Skeletal muscle satellite cell (primary cell): Measurements from ENCODE around the gene HLA-G.

Experiments used
- H3K27me3 ChIP-seq: 2 replicates; pipeline ENCODE4 v1.7.0; 2013; ENCODE audit warnings: low read length; ENCODE audit not compliant: control insufficient read depth, insufficient read depth
- H3K36me3 ChIP-seq: 2 replicates; pipeline ENCODE4 v1.7.0; 2013; ENCODE audit warnings: mild to moderate bottlenecking, control low read depth, low read length; ENCODE audit not compliant: insufficient read depth
- H3K4me1 ChIP-seq: 2 replicates; pipeline ENCODE4 v1.7.0; 2013; ENCODE audit warnings: low read length; ENCODE audit not compliant: control insufficient read depth, insufficient read depth
- H3K4me2 ChIP-seq: 2 replicates; pipeline ENCODE4 v1.7.0; 2013; ENCODE audit warnings: mild to moderate bottlenecking, low read length
- H3K4me3 ChIP-seq: 2 replicates; pipeline ENCODE4 v1.7.0; 2013; ENCODE audit warnings: low read length
- H3K9ac ChIP-seq: 2 replicates; pipeline ENCODE4 v1.7.0; 2013; ENCODE audit warnings: mild to moderate bottlenecking, low read depth, low read length, moderate library complexity
- H3K9me3 ChIP-seq: replicated peaks from 2 replicates; pipeline ENCODE4 v1.7.0; 2013; ENCODE audit warnings: mild to moderate bottlenecking, control low read depth, low read length

The HLA-G gene

GRCh38 chr6:29797966-29798365, 29.7 kb upstream of the HLA-G start:
- Histone ChIP-seq H3K4me2 (no peak overlapping the region), H3K9ac (no peak overlapping the region), H3K36me3 (no peaks in the 10 kb centered on the region), H3K4me3 (no peak overlapping the region), H3K4me1 (peaks cover 3% of the 10 kb centered on the region), H3K9me3 (no peaks in the 10 kb centered on the region), H3K27me3 (peaks cover 27% of the 10 kb centered on the region)

GRCh38 chr6:29800254-29800653, 27.4 kb upstream of the HLA-G start:
- Histone ChIP-seq H3K36me3 (no peaks in the 10 kb centered on the region), H3K9ac (no peak overlapping the region), H3K4me2 (no peak overlapping the region), H3K4me1 (peaks cover 3% of the 10 kb centered on the region), H3K27me3 (peaks cover 10% of the 10 kb centered on the region), H3K9me3 (no peaks in the 10 kb centered on the region), H3K4me3 (no peak overlapping the region)

GRCh38 chr6:29806387-29806786, 21.2 kb upstream of the HLA-G start:
- Histone ChIP-seq H3K9ac (no peak overlapping the region), H3K4me3 (no peak overlapping the region), H3K27me3 (peaks cover 41% of the 10 kb centered on the region), H3K9me3 (no peaks in the 10 kb centered on the region), H3K36me3 (no peaks in the 10 kb centered on the region), H3K4me1 (no peaks in the 10 kb centered on the region), H3K4me2 (no peak overlapping the region)

GRCh38 chr6:29809249-29809648, 18.4 kb upstream of the HLA-G start:
- H3K27me3 ChIP-seq = peaks cover 39% of the 10 kb centered on the region
- no peaks in the 10 kb centered on the region for H3K9me3 ChIP-seq
- no peak overlapping the region for H3K4me3 ChIP-seq
- no peak overlapping the region for H3K9ac ChIP-seq
- H3K4me1 ChIP-seq = no peaks in the 10 kb centered on the region
- no peak overlapping the region for H3K4me2 ChIP-seq
- H3K36me3 ChIP-seq = no peaks in the 10 kb centered on the region

- no peaks in the 10 kb centered on the region for H3K4me1 ChIP-seq
- no peak overlapping the region for H3K4me3 ChIP-seq
- no peak overlapping the region for H3K4me2 ChIP-seq
- H3K9me3 ChIP-seq = no peaks in the 10 kb centered on the region
- H3K36me3 ChIP-seq = no peaks in the 10 kb centered on the region
- peaks cover 39% of the 10 kb centered on the region for H3K27me3 ChIP-seq
- no peak overlapping the region for H3K9ac ChIP-seq
These were observed 17.3 kb upstream of the HLA-G start for GRCh38 chr6:29810371-29810770.

- Histone ChIP-seq H3K4me3 (no peak overlapping the region), H3K36me3 (no peaks in the 10 kb centered on the region), H3K9me3 (no peaks in the 10 kb centered on the region), H3K27me3 (peaks cover 36% of the 10 kb centered on the region), H3K4me1 (no peaks in the 10 kb centered on the region), H3K9ac (no peak overlapping the region), H3K4me2 (no peak overlapping the region)
These were observed 16.2 kb upstream of the HLA-G start for GRCh38 chr6:29811377-29811776.

- H3K27me3 ChIP-seq = peaks cover 25% of the 10 kb centered on the region
- no peaks in the 10 kb centered on the region for H3K36me3 ChIP-seq
- H3K9me3 ChIP-seq = no peaks in the 10 kb centered on the region
- H3K4me1 ChIP-seq = no peaks in the 10 kb centered on the region
- no peak overlapping the region for H3K4me3 ChIP-seq
- H3K9ac ChIP-seq = no peak overlapping the region
- no peak overlapping the region for H3K4me2 ChIP-seq
These were observed 14.6 kb upstream of the HLA-G start for GRCh38 chr6:29813066-29813465.

GRCh38 chr6:29813809-29814208, 13.8 kb upstream of the HLA-G start:
- Histone ChIP-seq H3K4me1 (no peaks in the 10 kb centered on the region), H3K9me3 (no peaks in the 10 kb centered on the region), H3K36me3 (no peaks in the 10 kb centered on the region), H3K27me3 (peaks cover 19% of the 10 kb centered on the region), H3K4me2 (no peak overlapping the region), H3K4me3 (no peak overlapping the region), H3K9ac (no peak overlapping the region)

GRCh38 chr6:29814379-29815117, 13.1 kb upstream of the HLA-G start:
- Histone ChIP-seq H3K4me3 (no peak overlapping the region), H3K4me1 (no peaks in the 10 kb centered on the region), H3K9me3 (no peaks in the 10 kb centered on the region)

GRCh38 chr6:29815118-29815750, 12.4 kb upstream of the HLA-G start:
- Histone ChIP-seq H3K9me3 (no peaks in the 10 kb centered on the region), H3K27me3 (peaks cover 9% of the 10 kb centered on the region), H3K4me1 (no peaks in the 10 kb centered on the region), H3K4me2 (no peak overlapping the region), H3K36me3 (no peaks in the 10 kb centered on the region), H3K4me3 (no peak overlapping the region), H3K9ac (no peak overlapping the region)

More at GRCh38 chr6:29814379-29815117, 13.1 kb upstream of the HLA-G start:
- H3K9ac ChIP-seq = no peak overlapping the region
- no peak overlapping the region for H3K4me2 ChIP-seq
- H3K27me3 ChIP-seq = peaks cover 15% of the 10 kb centered on the region
- no peaks in the 10 kb centered on the region for H3K36me3 ChIP-seq

GRCh38 chr6:29816030-29816429, 11.6 kb upstream of the HLA-G start:
- Histone ChIP-seq H3K4me1 (no peaks in the 10 kb centered on the region), H3K9me3 (no peaks in the 10 kb centered on the region), H3K36me3 (no peaks in the 10 kb centered on the region), H3K27me3 (peaks cover 12% of the 10 kb centered on the region), H3K4me3 (no peak overlapping the region), H3K9ac (no peak overlapping the region), H3K4me2 (no peak overlapping the region)

GRCh38 chr6:29818892-29819291, 8.7 kb upstream of the HLA-G start:
- no peaks in the 10 kb centered on the region for H3K36me3 ChIP-seq
- no peak overlapping the region for H3K4me3 ChIP-seq
- no peaks in the 10 kb centered on the region for H3K9me3 ChIP-seq
- no peak overlapping the region for H3K9ac ChIP-seq
- H3K4me2 ChIP-seq = no peak overlapping the region
- H3K4me1 ChIP-seq = no peaks in the 10 kb centered on the region
- H3K27me3 ChIP-seq = peaks cover 16% of the 10 kb centered on the region
